NCI-H2171 treated with DMSO at 0.1 percent for 48 hours (cell line): ENCODE measurements around the gene DRAM1.

Experiments
- DNase-seq: peaks from one replicate; lab custom pipeline; 2025; lab: John Stamatoyannopoulos, UW

Gene DRAM1

DNA sequence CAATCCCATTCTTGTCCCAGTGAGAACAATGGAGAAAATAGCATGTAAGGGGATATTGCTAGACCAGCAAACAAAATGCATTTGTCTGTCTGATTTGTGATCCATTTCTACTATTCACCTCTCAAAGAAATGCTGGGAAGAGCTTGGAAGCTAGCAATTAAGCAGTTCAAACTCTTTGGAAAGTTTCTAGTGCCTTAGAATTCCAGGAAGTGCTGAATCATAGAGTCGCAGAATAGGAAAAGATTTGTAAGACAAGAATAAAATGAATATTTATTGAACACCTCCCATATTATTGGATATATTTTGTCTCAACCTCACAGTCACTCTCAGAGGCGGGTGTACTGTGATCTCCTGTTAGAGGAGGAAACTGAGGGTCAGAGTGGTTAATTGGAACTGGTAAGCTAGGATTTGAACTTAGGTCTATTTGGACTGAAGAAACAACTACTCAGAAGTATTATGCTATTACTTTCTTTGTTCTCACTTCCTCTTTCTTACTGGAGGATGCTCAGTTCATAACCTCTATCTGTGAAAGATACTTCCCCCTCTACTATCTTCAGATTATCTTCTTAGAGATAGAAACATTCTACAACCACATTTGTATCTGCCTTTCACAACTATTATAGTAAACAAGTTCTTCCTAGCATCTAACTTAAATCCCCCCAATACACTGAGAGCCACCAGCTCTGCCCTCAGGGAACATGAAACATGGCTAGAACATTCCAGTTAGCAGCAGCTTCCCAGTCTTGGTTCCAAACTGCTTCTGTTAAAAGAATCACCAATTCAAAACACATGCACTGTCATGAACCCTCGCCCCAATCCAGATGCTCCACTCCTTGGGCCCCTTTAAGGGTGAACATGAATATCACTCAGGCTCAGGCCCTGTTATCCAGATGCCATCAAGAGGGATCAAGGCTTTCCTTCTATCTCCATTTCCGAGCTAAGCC lies 64.2 kb downstream of the DRAM1 start:
- no peak for DNase-seq

DNA sequence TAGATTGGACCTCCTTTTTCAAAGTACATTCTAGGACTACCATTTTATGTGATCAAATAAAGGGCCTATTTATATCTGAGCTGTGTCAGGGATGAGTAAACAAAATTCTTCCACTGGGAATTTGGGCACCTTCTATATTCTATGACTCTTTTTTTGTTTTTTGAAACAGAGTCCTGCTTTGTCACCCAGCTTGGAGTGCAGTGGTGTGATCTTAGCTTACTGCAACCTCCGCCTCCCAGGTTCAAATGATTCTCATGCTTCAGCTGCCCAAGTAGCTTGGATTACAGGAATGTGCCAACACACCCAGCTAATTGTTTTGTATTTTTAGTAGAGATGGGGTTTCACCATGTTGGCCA lies 64.8 kb downstream of the DRAM1 start:
- DNase-seq = no peak

DNA sequence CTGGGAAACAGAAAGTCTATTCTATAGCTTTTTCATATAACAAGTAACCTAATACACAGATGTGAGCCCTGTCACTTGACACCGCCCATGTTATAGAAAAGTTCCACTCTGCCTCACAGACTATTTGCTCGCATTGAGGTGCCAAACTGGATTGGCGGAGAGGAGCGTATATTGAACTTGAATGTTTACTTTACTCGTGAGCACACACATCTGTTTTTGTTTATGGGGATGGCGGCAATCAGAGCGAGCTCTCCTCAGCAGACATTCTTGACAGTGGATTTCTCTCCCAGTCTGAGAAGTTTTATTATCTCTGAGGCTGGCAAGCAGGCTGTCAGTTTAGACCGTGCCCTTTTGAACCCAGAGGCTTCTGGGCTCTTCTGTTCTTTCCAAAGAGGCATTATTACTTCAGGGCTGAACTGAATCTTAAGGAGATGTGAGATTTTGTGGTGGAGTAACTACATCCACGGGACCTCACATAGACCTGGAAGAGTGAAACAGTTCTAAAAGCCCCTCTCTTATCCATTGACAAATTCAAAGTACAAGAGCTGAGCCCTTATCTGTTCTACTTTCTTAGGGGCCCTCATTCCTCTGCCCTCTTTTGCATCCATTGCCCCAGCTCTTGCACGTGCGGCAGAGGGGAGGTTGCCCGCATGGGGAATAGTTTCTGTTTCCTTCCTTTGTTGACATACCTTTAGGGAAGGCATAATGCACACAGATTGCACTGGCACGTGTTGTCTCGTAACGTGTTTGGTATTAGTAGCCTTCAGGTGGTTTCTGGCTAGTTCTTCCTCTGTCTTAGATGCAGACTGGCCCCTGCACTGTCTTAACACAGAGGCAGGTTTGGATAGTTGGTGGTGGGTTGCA lies 68.2 kb downstream of the DRAM1 start:
- DNase-seq = peak; percentile 87

DNA sequence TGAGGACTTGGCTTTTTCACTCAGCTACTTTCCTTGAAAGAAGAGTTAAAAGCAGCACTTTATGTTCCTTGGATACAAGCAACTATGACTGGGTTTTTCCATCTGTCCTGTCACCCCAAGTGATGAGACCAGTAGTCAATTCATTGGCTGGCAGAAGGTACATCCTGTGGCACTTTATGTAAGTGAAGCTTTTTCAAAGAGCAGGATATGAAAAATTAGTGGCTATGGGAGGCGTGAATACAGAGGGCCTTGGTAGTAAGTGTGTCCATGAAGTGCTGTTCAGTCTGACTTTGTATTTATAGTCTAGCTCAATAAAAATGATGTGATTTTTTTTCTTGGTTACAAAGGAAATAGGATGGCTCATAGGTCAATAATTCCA lies 68.8 kb downstream of the DRAM1 start:
- peak; percentile 11 for DNase-seq

DNA sequence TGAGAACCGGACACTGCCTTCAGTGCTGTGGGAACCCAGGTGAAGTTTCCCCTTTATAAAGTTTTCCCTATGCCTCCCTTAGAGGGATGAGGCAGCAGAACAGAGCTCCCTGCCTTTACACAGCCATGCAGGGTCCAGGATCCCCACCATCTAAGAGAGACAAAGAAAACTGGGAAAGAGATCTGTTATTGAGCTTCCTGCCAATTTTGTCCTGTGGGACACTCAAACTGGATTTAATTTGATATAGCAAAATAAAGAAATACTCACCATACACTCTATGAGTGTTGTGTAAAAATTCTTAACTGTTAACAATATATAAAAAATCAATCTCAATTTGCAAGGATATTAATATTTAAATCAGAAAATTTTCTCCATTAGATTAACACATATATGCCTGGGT lies 69.9 kb downstream of the DRAM1 start:
- no peak for DNase-seq

DNA sequence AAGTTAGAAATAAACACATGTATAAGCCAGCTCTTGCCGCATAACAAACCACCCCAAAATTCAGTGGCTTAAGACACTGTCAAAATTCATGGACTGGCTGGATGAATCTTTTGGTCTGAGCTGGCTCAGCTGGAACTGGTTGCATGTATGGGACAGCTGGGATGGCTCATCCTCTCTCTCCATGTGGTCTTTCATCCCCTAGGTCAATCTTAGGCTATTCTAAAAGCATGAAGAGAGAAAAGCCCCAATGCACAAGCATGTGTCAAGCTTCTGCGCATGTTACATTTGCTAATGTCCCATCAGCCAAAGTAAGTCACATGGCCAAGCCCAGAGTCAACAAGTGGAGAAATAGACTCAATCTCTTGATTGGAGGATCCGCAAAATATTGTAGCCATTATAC lies 71.0 kb downstream of the DRAM1 start:
- DNase-seq = no peak

DNA sequence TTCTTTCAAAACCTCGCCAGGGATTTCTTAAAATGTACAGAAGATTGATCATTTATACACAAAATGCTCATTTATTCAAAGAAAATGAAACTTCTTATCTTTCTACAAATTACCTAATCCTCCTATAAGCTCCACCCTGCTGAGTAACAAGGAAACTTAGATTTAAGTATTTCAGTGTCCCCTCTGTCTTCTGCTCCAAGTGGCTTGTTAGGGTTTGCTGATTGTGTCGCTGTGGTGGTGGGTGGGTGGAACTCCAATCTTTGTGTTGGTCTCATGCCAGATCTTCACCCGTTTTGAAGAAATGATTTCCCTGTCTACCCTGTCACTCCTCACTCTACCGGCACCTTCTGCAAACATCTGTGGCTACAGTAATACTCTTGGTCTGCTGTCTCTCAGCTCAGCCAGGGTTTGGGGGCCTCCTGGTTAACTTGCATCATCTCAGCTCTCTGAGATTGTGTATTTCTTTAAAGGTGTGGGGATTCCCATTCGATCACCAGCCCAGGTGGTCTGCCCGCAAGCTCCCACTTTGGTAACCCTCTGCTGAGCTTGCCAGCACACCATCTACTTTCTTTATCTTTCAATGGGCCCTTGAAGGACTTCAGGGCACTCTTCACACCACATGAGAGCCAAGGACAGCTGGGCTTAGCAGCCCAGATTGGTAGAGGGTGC lies 73.8 kb downstream of the DRAM1 start:
- DNase-seq = no peak

DNA sequence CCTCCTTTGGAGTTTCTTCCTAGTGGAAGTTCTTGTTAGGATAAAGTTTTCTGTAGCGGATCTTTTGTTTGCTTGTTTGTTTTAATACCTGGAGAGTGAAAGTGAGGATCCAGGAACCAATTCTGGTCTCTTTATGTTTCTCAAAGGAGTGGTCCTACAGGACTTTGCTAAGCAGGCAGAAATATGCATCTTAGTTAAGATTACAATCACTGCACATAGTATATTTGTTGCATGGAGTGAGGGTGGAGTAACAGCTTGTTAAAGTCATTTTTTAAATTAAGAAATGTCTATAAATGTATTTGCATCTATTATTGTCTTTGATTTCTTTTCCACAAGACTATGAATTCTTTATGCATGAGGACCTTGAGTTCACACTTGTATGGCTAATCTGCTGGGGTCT lies 76.7 kb downstream of the DRAM1 start:
- no peak for DNase-seq

DNA sequence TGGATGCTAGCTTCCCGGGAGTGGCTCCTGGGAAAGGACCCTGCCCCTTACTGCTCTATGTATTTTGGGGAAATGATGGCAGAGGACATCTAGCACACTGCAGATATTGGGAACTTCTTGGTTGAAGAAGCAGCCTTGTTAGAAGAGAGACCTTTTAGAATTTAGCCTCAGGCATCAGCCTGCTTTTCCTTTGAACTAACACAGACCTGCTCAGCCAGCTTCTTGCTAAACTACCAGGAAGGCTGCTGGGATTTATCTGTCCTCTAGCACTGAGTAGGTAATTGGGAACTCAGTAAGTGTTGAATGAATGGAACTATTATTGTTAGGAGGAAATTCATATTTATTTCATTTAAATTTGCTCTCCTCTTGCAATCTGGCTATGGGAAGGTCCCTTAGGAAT lies 77.3 kb downstream of the DRAM1 start:
- no peak for DNase-seq

DNA sequence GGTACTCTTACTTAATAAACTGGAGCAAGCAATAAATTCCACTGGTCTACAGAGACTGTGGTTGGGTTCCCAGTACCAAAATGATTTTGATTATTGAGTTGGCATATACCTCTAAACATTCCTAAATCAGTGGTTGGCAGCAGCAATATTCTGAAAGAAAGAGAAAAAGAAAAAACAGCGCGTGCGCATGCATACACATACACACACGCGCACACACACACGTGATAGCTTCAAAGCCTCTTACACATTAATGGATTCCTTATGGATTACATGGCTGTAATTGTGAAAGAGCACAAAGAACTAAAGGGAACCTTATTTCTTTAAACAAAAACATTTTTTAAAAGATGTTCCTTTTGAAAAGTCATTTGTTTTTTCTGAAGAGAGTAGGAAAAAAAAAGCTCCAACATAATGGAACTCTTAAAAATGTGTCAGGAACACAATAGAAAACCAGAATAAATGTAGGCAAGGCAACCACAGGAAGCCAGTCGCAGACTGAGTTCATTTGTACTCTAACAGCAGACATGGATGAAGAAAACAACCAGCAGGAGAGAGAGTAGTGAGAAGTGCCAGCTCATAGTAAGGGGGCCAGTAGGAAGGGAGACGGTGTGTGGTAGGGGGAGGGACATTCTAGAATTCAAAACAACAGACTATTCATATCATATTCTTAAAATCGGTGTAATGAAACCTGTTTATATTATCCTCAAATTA lies 80.0 kb downstream of the DRAM1 start:
- no peak for DNase-seq

DNA sequence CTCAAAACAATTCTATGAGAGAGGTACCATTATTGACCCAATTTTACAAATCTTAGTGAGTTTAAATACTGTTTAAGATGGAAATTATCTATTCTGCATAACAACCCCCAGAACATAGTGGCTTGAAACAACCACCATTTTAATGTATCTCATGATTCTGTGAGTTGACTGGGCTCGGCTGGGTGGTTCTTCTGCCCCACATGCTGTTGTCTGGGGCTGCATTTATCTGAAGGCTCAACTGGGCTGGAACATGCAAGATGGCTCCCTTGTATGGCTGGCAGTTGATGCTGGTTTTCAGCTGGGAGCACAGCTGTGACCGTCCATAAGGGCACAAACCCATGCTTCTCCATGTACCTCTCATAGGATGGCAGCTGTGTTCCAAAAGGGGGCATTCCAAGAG lies 82.2 kb downstream of the DRAM1 start:
- no peak for DNase-seq

DNA sequence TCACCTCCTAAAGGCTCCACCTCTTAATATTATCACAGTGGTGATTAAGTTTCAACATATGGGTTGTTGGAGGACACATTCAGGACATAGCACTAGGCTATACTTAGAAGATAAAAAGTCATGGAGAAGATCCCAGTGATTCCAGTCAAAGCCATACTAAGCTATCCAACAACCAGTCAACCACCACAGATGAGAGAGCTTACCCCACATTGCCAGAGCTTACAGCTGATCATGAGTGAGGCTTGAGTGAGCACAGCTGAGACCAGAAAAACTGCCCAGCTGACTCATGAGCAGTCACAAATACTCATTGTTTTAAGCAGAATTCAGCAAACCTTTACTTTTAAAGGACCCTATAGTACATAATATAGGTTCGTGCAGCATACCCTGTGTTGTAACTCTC lies 85.1 kb downstream of the DRAM1 start:
- DNase-seq = no peak

DNA sequence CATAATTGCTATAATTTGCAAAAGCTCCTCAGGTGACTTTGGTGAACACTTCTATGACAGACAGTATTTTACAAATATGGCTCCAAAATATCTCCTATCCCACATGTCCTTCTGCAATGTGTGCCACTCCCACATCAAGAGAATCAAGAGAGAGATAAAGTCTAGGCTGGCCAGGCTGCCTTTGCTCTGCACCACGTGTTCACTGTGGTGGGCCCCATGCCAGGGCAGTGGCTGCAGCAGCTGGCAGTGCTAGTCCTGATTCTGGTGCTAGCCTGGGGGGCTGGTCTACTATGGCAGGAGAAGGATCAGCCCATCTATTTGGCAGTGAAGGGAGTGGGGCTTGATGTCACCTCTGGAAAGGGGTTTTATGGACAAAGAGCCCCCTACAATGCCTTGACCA lies 86.3 kb downstream of the DRAM1 start:
- DNase-seq = no peak

DNA sequence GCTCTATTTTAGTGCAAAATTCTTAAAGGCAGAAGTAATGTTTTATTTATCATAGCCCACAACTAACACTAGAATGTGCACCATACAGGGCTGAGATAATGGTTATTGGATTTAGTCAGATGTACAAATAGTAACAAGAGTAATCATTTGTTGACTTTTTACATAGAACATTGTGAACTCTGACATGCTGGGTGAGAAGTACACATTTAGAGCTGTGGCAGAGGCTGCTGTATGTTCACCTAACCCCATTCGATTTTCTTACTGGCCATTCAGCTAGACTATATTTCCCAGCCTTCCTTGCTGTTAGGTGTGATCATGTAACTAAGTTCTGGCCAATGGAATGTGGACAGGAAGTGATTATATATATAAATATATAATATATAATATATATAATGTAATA lies 89.1 kb downstream of the DRAM1 start:
- no peak for DNase-seq

DNA sequence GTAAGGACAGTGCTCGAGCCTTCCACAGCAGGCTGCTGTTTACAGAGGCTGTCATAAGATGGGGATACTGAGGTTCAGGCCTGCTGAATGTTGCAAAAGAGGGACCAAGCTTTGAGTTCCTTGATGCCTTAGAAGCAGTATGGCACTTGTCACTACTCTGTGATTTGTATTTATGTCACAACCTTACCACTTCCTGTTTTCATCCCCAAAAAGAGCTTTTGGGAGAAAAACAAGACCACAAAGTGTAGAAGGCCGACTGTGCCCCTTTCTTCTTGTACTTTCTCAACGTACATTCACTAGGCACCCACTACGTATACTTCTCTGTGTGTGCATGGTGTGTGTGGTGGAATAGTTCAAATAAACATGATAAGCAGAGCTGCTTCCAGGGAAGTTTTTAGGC lies 90.1 kb downstream of the DRAM1 start:
- no peak for DNase-seq

DNA sequence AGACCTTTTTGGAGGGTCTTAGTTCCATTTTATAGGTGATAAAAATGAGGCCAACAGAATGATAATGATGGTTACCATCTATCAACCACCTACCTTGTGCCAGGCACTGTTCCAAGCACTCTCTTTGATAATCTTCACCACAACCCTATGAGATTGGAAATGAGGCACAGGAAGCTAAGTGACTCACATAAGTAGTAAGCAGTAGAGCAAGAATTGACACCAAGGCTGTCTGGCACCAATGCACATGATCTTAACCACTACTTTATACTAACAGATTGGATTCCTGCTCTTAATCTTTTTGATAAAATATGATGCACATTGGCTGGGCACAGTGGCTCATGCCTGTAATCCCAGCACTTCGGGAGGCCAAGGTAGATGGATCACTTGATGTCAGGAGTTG lies 91.4 kb downstream of the DRAM1 start:
- DNase-seq = no peak
